ENCODE measurements around the gene CDK5RAP3.
"Not testable (repeated sequence)": the region's sequence is repeated elsewhere in the genome, so short reads cannot be mapped to it uniquely, and the experiment has no call there.

Gene CDK5RAP3

GRCh38 chr17:47975189-47975822 lies 4.4 kb downstream of the CDK5RAP3 start:
- DNase-seq (ENCODE audit: low read depth, low spot score) = no peak

- no peak for DNase-seq (ENCODE audit: low read depth, low spot score)
Observed at GRCh38 chr17:47975823-47976205, 4.9 kb downstream of the CDK5RAP3 start.

GRCh38 chr17:47978324-47978723 lies 7.4 kb downstream of the CDK5RAP3 start:
- no peak for DNase-seq (ENCODE audit: low read depth, low spot score)

GRCh38 chr17:47980541-47980940 lies 9.6 kb downstream of the CDK5RAP3 start:
- no peak for DNase-seq (ENCODE audit: low read depth, low spot score)

GRCh38 chr17:47981462-47981861 lies 10.5 kb downstream of the CDK5RAP3 start:
- DNase-seq (ENCODE audit: low read depth, low spot score) = no peak

- no peak for DNase-seq (ENCODE audit: low read depth, low spot score)
Observed at GRCh38 chr17:47982091-47982617, 11.2 kb downstream of the CDK5RAP3 start.

GRCh38 chr17:47982645-47983390 lies 11.9 kb downstream of the CDK5RAP3 start:
- DNase-seq (ENCODE audit: low read depth, low spot score) = no peak

GRCh38 chr17:47983492-47984223 lies 12.7 kb downstream of the CDK5RAP3 start:
- no peak for DNase-seq (ENCODE audit: low read depth, low spot score)

GRCh38 chr17:47986520-47986919 lies 15.6 kb downstream of the CDK5RAP3 start:
- DNase-seq (ENCODE audit: low read depth, low spot score) = no peak

- DNase-seq (ENCODE audit: low read depth, low spot score) = no peak
Observed at GRCh38 chr17:47987240-47987835, 16.4 kb downstream of the CDK5RAP3 start.

- not testable (repeated sequence) for DNase-seq (ENCODE audit: low read depth, low spot score)
Observed at GRCh38 chr17:47988445-47988844, 17.5 kb downstream of the CDK5RAP3 start.

- no peak for DNase-seq (ENCODE audit: low read depth, low spot score)
Observed at GRCh38 chr17:47989159-47989558, 18.2 kb downstream of the CDK5RAP3 start.

- no peak for DNase-seq (ENCODE audit: low read depth, low spot score)
Observed at GRCh38 chr17:47989700-47990099, 18.8 kb downstream of the CDK5RAP3 start.

GRCh38 chr17:47990962-47991731 lies 20.2 kb downstream of the CDK5RAP3 start:
- no peak for DNase-seq (ENCODE audit: low read depth, low spot score)

GRCh38 chr17:47992216-47992615 lies 21.3 kb downstream of the CDK5RAP3 start:
- no peak for DNase-seq (ENCODE audit: low read depth, low spot score)

- no peak for DNase-seq (ENCODE audit: low read depth, low spot score)
Observed at GRCh38 chr17:47993031-47993564, 22.2 kb downstream of the CDK5RAP3 start.

GRCh38 chr17:47993964-47994363 lies 23.1 kb downstream of the CDK5RAP3 start:
- DNase-seq (ENCODE audit: low read depth, low spot score) = no peak

- DNase-seq (ENCODE audit: low read depth, low spot score) = no peak
Observed at GRCh38 chr17:47994724-47995123, 23.8 kb downstream of the CDK5RAP3 start.

GRCh38 chr17:47995241-47995935 lies 24.5 kb downstream of the CDK5RAP3 start:
- DNase-seq (ENCODE audit: low read depth, low spot score) = no peak

- DNase-seq (ENCODE audit: low read depth, low spot score) = no peak
Observed at GRCh38 chr17:47996201-47996600, 25.3 kb downstream of the CDK5RAP3 start.
